Cardiac fibroblast (primary cell): Measurements from ENCODE around the gene BCAS2.
"Not testable (repeated sequence)": the region's sequence is repeated elsewhere in the genome, so short reads cannot be mapped to it uniquely, and the experiment has no call there.

Source experiments
- DNase-seq, 2 donors: peaks; one replicate each; pipeline versions ENCODE4 v3.0.0 to v3.0.0-alpha.2; 2010; ENCODE audit warnings: low read depth in 2 of 2
- H3K4me3 ChIP-seq, 2 donors: replicated peaks in 1 of 2; 1 replicate in 1 of 2; 2 replicates in 1 of 2; pipeline ENCODE4 v1.5.1; 2011; ENCODE audit warnings: low read depth in 2 of 2, low read length in 2 of 2, mild to moderate bottlenecking in 2 of 2, moderate library complexity in 1 of 2
- TF ChIP-seq, protein P1 (sequence below): IDR thresholded peaks from one replicate; pipeline ENCODE4 v1.5.1; 2011; ENCODE audit warnings: low read depth, mild to moderate bottlenecking, low read length, inconsistent platforms

The BCAS2 gene

DNA sequence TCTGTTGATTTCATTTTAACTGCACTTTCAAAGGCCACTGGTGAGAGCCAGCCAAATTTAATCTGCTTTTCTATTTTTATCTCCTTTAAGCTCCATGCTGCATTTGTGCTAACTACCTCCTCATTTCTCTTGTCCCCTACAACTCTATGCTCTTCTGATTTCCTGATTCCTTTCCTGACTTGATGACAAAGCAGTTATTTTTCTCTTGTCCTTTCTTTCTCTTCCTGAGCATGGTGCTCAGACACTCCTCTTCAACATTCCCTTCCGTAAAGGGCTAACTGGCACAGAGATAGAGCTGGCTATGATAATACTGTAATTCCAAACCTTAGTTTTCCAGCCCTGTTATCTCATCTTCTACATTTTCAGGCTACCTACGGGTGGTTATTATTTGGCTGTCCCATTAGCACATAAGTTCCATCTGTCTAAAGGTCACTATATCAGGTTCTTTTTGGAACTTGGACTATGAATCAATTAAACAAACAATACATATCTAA lies 6.8 kb upstream of the BCAS2 start:
- TF ChIP-seq, protein P1, sequence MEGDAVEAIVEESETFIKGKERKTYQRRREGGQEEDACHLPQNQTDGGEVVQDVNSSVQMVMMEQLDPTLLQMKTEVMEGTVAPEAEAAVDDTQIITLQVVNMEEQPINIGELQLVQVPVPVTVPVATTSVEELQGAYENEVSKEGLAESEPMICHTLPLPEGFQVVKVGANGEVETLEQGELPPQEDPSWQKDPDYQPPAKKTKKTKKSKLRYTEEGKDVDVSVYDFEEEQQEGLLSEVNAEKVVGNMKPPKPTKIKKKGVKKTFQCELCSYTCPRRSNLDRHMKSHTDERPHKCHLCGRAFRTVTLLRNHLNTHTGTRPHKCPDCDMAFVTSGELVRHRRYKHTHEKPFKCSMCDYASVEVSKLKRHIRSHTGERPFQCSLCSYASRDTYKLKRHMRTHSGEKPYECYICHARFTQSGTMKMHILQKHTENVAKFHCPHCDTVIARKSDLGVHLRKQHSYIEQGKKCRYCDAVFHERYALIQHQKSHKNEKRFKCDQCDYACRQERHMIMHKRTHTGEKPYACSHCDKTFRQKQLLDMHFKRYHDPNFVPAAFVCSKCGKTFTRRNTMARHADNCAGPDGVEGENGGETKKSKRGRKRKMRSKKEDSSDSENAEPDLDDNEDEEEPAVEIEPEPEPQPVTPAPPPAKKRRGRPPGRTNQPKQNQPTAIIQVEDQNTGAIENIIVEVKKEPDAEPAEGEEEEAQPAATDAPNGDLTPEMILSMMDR = no peak
- H3K4me3 ChIP-seq = no peak overlapping the region
- DNase-seq = no peak

DNA sequence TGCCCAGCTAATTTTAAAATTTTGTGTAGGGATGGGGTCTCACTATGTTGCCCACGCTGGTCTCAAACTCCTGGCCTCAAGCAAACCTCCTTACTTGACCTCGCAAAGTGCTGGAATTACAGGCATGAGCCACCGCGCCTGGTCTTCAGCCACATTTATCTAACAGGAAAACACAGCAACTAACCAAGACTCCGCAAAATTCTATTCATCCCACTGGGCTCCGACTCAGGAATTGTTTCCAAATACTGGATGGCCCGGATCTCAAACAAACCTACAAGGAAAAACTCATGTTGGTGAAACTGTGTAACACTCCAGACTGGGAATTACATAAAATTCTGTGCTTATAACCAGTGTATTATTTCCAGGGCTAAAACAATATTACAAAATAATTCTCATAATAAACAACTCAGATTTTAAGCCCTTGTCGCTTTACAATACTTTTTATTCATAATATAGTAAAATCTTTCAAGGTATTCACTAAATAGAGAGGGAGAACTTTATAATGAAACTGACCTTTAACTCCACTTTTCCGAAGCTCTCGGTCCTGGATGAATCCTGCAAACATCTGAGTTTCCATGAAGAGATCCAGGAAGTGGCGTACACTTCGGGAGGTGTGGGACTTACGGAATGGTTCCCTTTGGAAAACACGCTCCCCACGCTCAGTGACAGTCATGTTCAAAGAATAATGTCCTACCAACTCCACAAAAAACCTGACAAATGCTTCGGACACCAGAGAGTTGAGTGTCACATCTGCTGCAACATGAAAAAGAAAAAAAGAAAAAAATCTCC lies 6.0 kb upstream of the BCAS2 start:
- H3K4me3 ChIP-seq = no peak overlapping the region
- TF ChIP-seq, protein P1 = no peak
- no peak for DNase-seq

DNA sequence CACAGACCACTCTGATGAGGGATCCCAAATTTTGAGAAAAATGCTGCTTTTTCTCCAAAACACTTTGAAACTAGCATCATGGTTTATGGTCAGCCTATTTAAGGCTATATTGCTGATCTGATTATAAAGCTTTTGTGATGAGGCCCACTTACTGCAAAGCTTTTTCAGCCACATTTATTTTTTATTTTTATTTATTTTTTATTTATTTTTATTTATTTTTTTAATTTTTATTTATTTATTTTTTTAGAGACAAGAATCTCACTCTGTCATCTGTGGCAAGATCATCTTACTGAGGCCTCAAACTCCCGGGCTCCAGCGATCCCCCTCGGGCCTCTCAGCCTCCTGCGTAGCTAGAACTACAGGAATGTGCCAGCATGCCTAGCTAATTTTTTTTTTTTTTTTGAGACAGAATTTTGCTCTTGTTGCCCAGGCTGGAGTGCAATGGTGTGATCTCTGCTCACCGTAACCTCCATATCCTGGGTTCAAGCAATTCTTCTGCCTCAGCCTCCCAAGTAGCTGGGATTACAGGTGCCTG lies 5.2 kb upstream of the BCAS2 start:
- H3K4me3 ChIP-seq = no peak overlapping the region
- TF ChIP-seq, protein P1 = no peak
- DNase-seq = no peak

DNA sequence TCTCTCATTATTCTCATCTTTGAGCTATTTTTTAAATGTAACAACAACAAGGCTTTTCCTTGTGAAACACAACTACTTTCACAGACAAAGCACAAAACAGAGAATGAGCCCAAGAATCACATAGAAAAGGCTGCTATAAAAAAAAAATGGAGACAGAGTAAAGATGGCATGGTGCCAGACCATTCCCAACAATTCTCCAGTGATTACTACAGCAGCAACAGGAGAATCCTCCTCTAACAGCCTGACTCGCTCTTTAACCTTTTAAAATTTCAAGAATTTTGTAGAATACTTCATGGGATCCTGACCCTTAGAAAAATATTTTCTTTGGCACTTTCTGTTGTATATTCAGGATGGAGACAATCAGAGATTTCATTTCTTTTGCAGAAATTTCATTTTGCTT lies 3.8 kb upstream of the BCAS2 start:
- no peak overlapping the region for H3K4me3 ChIP-seq
- DNase-seq = peak in 1 of 2 donors; percentile 14
- TF ChIP-seq, protein P1 = no peak

DNA sequence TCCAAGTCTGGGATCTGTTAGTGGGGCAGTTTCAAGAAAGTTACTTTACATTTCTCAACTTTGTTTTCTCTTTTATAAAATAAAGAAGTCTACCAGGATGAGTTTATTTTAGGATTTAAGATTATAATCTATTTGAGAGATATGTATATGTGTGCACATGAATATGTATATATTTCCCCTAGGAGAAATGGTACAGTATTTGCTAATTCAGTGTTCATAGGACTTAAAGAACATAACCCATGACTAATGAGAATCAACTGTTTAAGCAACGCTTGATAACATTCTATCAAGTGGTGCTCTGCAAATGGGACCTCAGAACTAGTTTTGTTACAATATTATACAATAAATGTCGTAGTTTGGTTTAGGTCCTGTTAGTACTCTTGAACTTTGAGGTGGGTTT lies 7.0 kb downstream of the BCAS2 start:
- TF ChIP-seq, protein P1 = no peak
- DNase-seq = no peak
- H3K4me3 ChIP-seq = no peak overlapping the region

DNA sequence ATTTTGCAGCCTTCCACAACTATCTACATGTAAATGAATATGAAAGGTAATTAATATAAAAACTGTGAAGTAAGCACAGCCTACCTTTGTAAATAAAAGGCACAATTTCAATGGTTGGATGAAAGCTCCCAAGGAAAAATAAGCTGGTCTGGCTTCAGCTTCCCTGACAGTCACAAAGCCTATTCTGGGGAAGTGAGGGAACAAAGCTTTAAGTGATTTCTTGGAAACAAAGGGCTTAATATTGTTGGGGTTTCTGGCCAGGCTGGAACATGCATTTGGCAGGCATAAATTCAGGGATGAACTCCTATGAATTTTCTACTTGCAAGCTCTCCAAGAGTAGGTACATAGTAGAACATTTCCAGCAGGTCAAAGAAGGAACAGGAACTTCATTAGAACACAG lies 17.3 kb downstream of the BCAS2 start:
- DNase-seq = no peak
- H3K4me3 ChIP-seq = no peak overlapping the region
- TF ChIP-seq, protein P1 = no peak

DNA sequence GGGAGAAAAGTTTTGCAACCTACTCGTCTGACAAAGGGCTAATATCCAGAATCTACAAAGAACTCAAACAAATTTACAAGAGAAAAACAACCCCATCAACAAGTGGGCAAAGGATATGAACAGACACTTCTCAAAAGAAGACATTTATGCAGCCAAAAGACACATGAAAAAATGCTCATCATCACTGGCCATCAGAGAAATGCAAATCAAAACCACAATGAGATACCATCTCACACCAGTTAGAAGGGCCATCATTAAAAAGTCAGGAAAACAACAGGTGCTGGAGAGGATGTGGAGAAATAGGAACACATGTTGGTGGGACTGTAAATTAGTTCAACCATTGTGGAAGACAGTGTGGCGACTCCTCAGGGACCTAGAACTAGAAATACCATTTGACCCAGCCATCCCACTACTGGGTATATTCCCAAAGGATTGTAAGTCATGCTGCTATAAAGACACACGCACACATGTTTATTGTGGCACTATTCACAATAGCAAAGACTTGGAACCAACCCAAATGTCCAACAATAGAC lies 18.4 kb downstream of the BCAS2 start:
- H3K4me3 ChIP-seq, DNase-seq: not testable (repeated sequence)
